K562 (cell line): ENCODE measurements around the gene ZBTB25. TPM values are rescaled to one million over a fixed set of nuclear protein-coding genes. Genes with fewer than 3 reads are reported as not detected.

Experiments
- ATAC-seq: fragments of 200-7000 bp; cut with Tn5 transposase; 3 replicates; pipeline ENCODE4 v1.9.1; 2020; ENCODE audit warnings: moderate library complexity
- BruUV-seq: library from RNA; stranded (reverse); fragments of 400-500 nt; replicated peaks from 2 replicates; lab custom pipeline; 2021; lab: Mats Ljungman, UMichigan
- CTCF ChIA-PET: fragments of 300-600 bp; formaldehyde crosslinking; extraction: SDS; loops from one replicate; lab custom pipeline; 2021; ENCODE audit warnings: low intra/inter-chr PET ratio; lab: Yijun Ruan, JAX
- POLR2A ChIA-PET: fragments of 300-600, 350-650 bp; sonication (Branson Sonifier 250); formaldehyde crosslinking; extraction: SDS; loops from one replicate; lab custom pipeline; 2021; ENCODE audit warnings: antibody characterized with exemption, inconsistent platforms; lab: Yijun Ruan, JAX
- DNase-seq, 4 experiments: peaks; one replicate each; pipeline versions ENCODE4 v3.0.0 to v3.0.0-alpha.2; 2011 to 2018; ENCODE audit warnings: low spot score in 3 of 4, mixed read lengths in 3 of 4; ENCODE audit errors: extremely low read depth in 1 of 4
- FAIRE-seq: peaks from 2 replicates; lab custom pipeline; 2011; peaks lifted over from hg19 to GRCh38; lab: Jason Lieb, UNC
- H2AFZ ChIP-seq: 2 replicates; pipeline ENCODE4 v1.6.0; 2011; ENCODE audit warnings: low read depth, low read length, control low read depth, inconsistent platforms
- H3K27ac ChIP-seq: fragments of 200-600 bp; 3 replicates; pipeline ENCODE4 v1.8.0; 2011; ENCODE audit warnings: low read depth, mild to moderate bottlenecking, control low read depth, inconsistent platforms, low read length, moderate library complexity, mixed read lengths; ENCODE audit errors: extremely low read depth
- H3K27me3 ChIP-seq, 2 experiments: fragments of 300-600 bp in 1 of 2; 2 replicates in 1 of 2; 3 replicates in 1 of 2; pipeline versions ENCODE4 v1.6.0 to v1.8.0; 2011; ENCODE audit warnings: inconsistent platforms in 2 of 2, low read length in 2 of 2, mild to moderate bottlenecking in 1 of 2, mixed read lengths in 1 of 2, moderate library complexity in 1 of 2; ENCODE audit not compliant: control insufficient read depth in 2 of 2, insufficient read depth in 2 of 2
- H3K36me3 ChIP-seq: fragments of 300-600 bp; 3 replicates; pipeline ENCODE4 v1.8.0; 2011; ENCODE audit warnings: mild to moderate bottlenecking, low read length, inconsistent platforms; ENCODE audit not compliant: control insufficient read depth, insufficient read depth
- H3K4me1 ChIP-seq, 2 experiments: fragments of 200-600 bp in 1 of 2; replicated peaks in 1 of 2; 2 replicates in 1 of 2; 3 replicates in 1 of 2; pipeline versions ENCODE4 v1.5.1 to v1.8.0; 2011; ENCODE audit warnings: inconsistent platforms in 2 of 2, low read length in 2 of 2, mild to moderate bottlenecking in 1 of 2, mixed read lengths in 1 of 2, moderate library complexity in 1 of 2; ENCODE audit not compliant: control insufficient read depth in 2 of 2, insufficient read depth in 2 of 2
- H3K4me2 ChIP-seq: 2 replicates; pipeline ENCODE4 v1.6.1; 2011; ENCODE audit warnings: low read length, control low read depth, inconsistent platforms, mixed read lengths; ENCODE audit not compliant: insufficient read depth
- H3K4me3 ChIP-seq: fragments of 200-600 bp; sonication (generic), shearing (Covaris generic); 2 replicates; pipeline ENCODE4 v1.5.1; 2016; ENCODE audit warnings: control low read depth, inconsistent platforms
- H3K79me2 ChIP-seq: fragments of 200-600 bp; 3 replicates; pipeline ENCODE4 v1.8.0; 2011; ENCODE audit warnings: low read length, inconsistent platforms; ENCODE audit not compliant: control insufficient read depth, insufficient read depth
- H3K9ac ChIP-seq, 2 experiments: 2 replicates each; pipeline versions ENCODE4 v1.6.0 to v1.6.1; 2011; ENCODE audit warnings: low read depth in 2 of 2, low read length in 2 of 2, control low read depth in 1 of 2, inconsistent platforms in 1 of 2, mild to moderate bottlenecking in 1 of 2, mixed read lengths in 1 of 2; ENCODE audit not compliant: insufficient read depth in 1 of 2
- H3K9me1 ChIP-seq: one replicate; pipeline ENCODE4 v1.6.0; 2011; ENCODE audit warnings: inconsistent platforms, mild to moderate bottlenecking, low read length, moderate library complexity; ENCODE audit not compliant: control insufficient read depth, insufficient read depth
- H3K9me3 ChIP-seq: replicated peaks from 2 replicates; pipeline ENCODE4 v1.5.1; 2011; ENCODE audit warnings: low read depth, low read length, inconsistent platforms; ENCODE audit not compliant: control insufficient read depth, insufficient read depth
- H4K20me1 ChIP-seq: replicated peaks from 2 replicates; pipeline ENCODE4 v1.6.1; 2011; ENCODE audit warnings: low read length, inconsistent platforms, mixed read lengths; ENCODE audit not compliant: control insufficient read depth, insufficient read depth
- CEBPG ChIP-seq, 3 experiments: fragments of 200-800 bp in 1 of 3; sonication (Bioruptor generic) in 1 of 3; sonication (generic) in 1 of 3; formaldehyde crosslinking in 1 of 3; IDR thresholded peaks in 2 of 3; conservative IDR thresholded peaks in 1 of 3; 2 replicates each; pipeline versions ENCODE4 v1.6.1 to v1.8.0; 2016 to 2022; ENCODE audit warnings: missing compliant biosample characterization in 2 of 3, missing genetic modification characterization in 2 of 3, mild to moderate bottlenecking in 1 of 3, missing genetic modification reagents in 1 of 3
- COPS2 ChIP-seq: fragments of 450-650 bp; conservative IDR thresholded peaks from 2 replicates; pipeline ENCODE4 v1.6.1; 2016; ENCODE audit warnings: mild to moderate bottlenecking, moderate library complexity
- CTBP1 ChIP-seq: fragments of 450-650 bp; IDR thresholded peaks from 2 replicates; pipeline ENCODE4 v1.6.1; 2016; ENCODE audit warnings: borderline replicate concordance
- DPF2 ChIP-seq: fragments of 450-650 bp; IDR thresholded peaks from 2 replicates; pipeline ENCODE4 v1.6.1; 2016
- ELF1 ChIP-seq: fragments of 200-800 bp; sonication (Bioruptor generic); IDR thresholded peaks from 2 replicates; pipeline ENCODE4 v1.6.1; 2016; ENCODE audit warnings: missing genetic modification characterization, missing compliant biosample characterization
- ZBTB7A ChIP-seq: IDR thresholded peaks from 2 replicates; pipeline ENCODE4 v1.6.1; 2011; ENCODE audit warnings: low read depth, mild to moderate bottlenecking, low read length, moderate library complexity, borderline replicate concordance; ENCODE audit not compliant: control insufficient read depth
- ZNF384 ChIP-seq: IDR thresholded peaks from 2 replicates; pipeline ENCODE4 v1.6.1; 2012; ENCODE audit warnings: low read depth, low read length, improper control_type of control experiment
- WGBS: fragments of 100-300 bp; shearing (Covaris generic); methylation state at CpG from one replicate; pipeline ENCODE4 v1.1.6; 2016; ENCODE audit warnings: low coverage, mixed read lengths; ENCODE audit not compliant: insufficient coverage; ENCODE audit errors: missing lambda C conversion rate; 5-methylcytosine and 5-hydroxymethylcytosine counted together
- in situ Hi-C: fragments of 300-500 bp; cut with MboI; formaldehyde crosslinking; loops from 4 replicates; pipeline ENCODE4 v1.15.0; 2018; ENCODE audit warnings: inconsistent platforms, mixed read lengths
- intact Hi-C: fragments of 100-400 bp; cut with micrococcal nuclease; formaldehyde crosslinking; loops from 2 replicates; pipeline ENCODE4 v1.14.2; 2022
- polyA plus RNA-seq, 8 experiments: library from polyadenylated mRNA; depleted of rRNA in 4 of 8; stranded (reverse) in 5 of 8; unstranded in 3 of 8; fragments of >200 nt; fragmentation: Nextera tagmentation in 2 of 8; fragmentation: Illumina TruSeq in 1 of 8; extraction: Ambion mirVana in 2 of 8; extraction: Trizol in 1 of 8; gene quantifications; 2 replicates each; pipeline versions ENCODE4 v1.2.1 to v1.2.3, GENCODE V29; 2011 to 2014; ENCODE audit warnings: inconsistent platforms in 1 of 8, missing spikeins in 1 of 8
- total RNA-seq, 7 experiments: library from RNA; depleted of rRNA in 6 of 7; stranded (reverse); fragments of >200 nt in 6 of 7; fragmentation: Illumina TruSeq in 2 of 7; extraction: Trizol in 2 of 7; gene quantifications; 2 replicates each; pipeline versions ENCODE4 v1.2.1 to v1.2.3, GENCODE V29; 2011 to 2021; ENCODE audit warnings: low replicate concordance in 1 of 7
- TF ChIP-seq, protein P1 (sequence below), 2 experiments: IDR thresholded peaks; 2 replicates each; pipeline ENCODE4 v1.6.1; 2011; ENCODE audit warnings: borderline replicate concordance in 1 of 2, control low read depth in 1 of 2, low read depth in 1 of 2, low read length in 1 of 2, mild to moderate bottlenecking in 1 of 2, mixed read lengths in 1 of 2, moderate library complexity in 1 of 2; ENCODE audit not compliant: insufficient read depth in 1 of 2, insufficient read length in 1 of 2, poor library complexity in 1 of 2, severe bottlenecking in 1 of 2; ENCODE audit errors: extremely low read depth in 1 of 2

Gene ZBTB25
- total and polyA plus RNA-seq, 9 of the 15 experiments (the other 6 are each of a cell fraction or from before 2014, with no cell fraction given) = 0.61 to 3.9 (median 2.3) TPM

DNA sequence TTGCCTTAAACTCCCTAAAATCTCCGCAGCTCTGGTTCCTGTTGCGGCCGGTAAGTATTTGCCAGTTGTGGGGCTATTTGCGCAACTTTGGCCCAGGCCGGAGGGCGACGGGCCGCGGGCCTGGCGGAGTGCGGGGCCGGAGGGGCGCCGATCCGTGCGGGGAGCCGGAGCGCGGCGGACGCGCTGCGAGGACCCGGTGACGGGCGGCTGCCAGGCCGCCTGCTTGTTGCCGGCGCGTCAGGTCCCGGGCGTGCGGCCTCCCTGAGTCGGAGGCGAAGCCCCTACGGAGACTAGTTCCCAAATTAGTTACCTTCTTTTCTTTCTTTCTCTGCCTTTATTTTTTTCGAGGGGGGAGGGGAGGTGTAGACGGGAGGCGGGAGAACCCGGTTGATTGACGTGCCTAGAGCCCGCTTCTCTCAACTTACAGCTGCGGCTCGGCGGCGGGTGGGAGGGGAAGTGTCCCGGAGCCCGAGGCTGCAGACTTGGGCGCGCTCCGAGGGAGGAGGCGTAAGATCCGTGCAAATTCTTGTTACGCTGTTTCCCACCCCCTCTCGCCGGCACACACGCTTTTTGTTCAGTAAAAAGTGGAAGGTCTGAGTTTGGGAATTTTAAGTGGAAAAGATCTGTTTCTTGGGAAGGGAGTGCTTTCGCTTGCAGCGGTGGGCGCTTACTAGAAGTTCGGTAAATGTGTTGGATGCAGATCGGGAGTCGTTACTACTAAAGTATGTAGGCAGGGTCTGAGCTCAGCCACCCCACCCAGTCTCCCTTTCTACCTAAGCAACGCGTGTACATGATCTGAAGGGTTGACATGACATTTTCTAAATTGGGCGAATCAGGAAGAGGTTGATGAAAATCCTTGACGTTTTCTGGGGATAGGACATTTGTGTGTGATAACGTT lies 1.5 kb upstream of the ZBTB25 start:
- ATAC-seq = peak; percentile 68
- intact Hi-C loops (loop anchor here (5.0 kb wide), 1 partner anchor 38 kb away; the partner anchor contains the start of gene AKAP5), in situ Hi-C loops (no loop called here)
- H3K27me3 ChIP-seq = no peaks in the 10 kb centered on the region
- H3K36me3 ChIP-seq = no peaks in the 10 kb centered on the region; the same call in 2 of the 3 replicates
- BruUV-seq = TSS peak; percentile 48
- peak overlapping the region; percentile 90 for H2AFZ ChIP-seq
- peak; percentile 72 for FAIRE-seq
- POLR2A ChIA-PET = interaction anchor here (0.6 to 1.9 kb wide), 6 partner anchors 10 to 782 kb away, joined by 3 to 4 read pairs (median 3); no protein-coding TSS in a partner anchor
- CTCF ChIA-PET = no interaction called here
- peaks cover 60% of the 10 kb centered on the region for H3K79me2 ChIP-seq
- H3K9me1 ChIP-seq = no peaks in the 10 kb centered on the region
- H3K4me3 ChIP-seq = peak overlapping the region; percentile 64
- H3K4me2 ChIP-seq = peak overlapping the region; percentile 78
- DNase-seq = peak; percentile 56 to 90 (median 70)
- H4K20me1 ChIP-seq = no peaks in the 10 kb centered on the region
- H3K27ac ChIP-seq = peak overlapping the region; percentile 91
- no peaks in the 10 kb centered on the region for H3K9me3 ChIP-seq
- under 1% methylated on average over 25 of the region's 68 CpGs for WGBS
- peak overlapping the region; percentile 85 to 89 for H3K9ac ChIP-seq
- H3K4me1 ChIP-seq = peaks cover 25 to 44% of the 10 kb centered on the region in 2 experiments
- TF ChIP-seq CEBPG (CRISPR knock-in tag; IDR thresholded peaks at IDR 0.05) (no peak), CEBPG (tag; conservative IDR thresholded peaks at IDR 0.05 in 1 of 2, IDR thresholded peaks at IDR 0.05 in 1 of 2) (peak in 1 of 2 experiments; percentile 35; a peak in 3 of 4 replicates), ZNF384 (peak; percentile 48; the same call in 1 of the 2 replicates), COPS2 (no peak), DPF2 (0 out of 2 replicates have a peak, but pooled peaks have one; percentile 17), ZBTB7A (peak; percentile 42; the same call in 1 of the 2 replicates), ELF1 (tag) (0 out of 2 replicates have a peak, but pooled peaks have one; percentile 6), CTBP1 (peak; percentile 73; the same call in 1 of the 2 replicates)
- TF ChIP-seq, protein P1, sequence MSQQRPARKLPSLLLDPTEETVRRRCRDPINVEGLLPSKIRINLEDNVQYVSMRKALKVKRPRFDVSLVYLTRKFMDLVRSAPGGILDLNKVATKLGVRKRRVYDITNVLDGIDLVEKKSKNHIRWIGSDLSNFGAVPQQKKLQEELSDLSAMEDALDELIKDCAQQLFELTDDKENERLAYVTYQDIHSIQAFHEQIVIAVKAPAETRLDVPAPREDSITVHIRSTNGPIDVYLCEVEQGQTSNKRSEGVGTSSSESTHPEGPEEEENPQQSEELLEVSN (IDR thresholded peaks at IDR 0.05; ENCODE audit: borderline replicate concordance in 1 of 2, extremely low read depth in 1 of 2, insufficient read depth in 1 of 2, insufficient read length in 1 of 2, low read depth in 1 of 2, low read length in 1 of 2, poor library complexity in 1 of 2, severe bottlenecking in 1 of 2) = peak in 1 of 2 experiments; percentile 32
